ENCODE data around the gene ZNF735.
A peak's percentile ranks its signal among the peaks of the same experiment; 100 is the strongest.
"Not testable (repeated sequence)": the region's sequence is repeated elsewhere in the genome, so short reads cannot be mapped to it uniquely, and the experiment has no call there.

Gene ZNF735

GRCh38 chr7:64206903-64207302 is at the start of gene ZNF735:
TSS of gene ZNF735 (plus strand) at chr7:64207203. CDS start at chr7:64207203, 0 bp downstream.
- peaks cover 3% of the 10 kb centered on the region for H3K36me3 Mint-ChIP-seq (ENCODE audit: low read depth)
- no peaks in the 10 kb centered on the region for H3K27me3 Mint-ChIP-seq
- ATAC-seq (no peak), DNase-seq (no peak)
- no peak within 1 kb of the TSS for H3K4me3 Mint-ChIP-seq
- H3K27ac Mint-ChIP-seq = no peak within 1 kb of the TSS
- no peaks in the 10 kb centered on the region for H3K4me1 Mint-ChIP-seq
- peaks cover 17% of the 10 kb centered on the region for H3K9me3 Mint-ChIP-seq

GRCh38 chr7:64170974-64171373 is 36.0 kb upstream of the ZNF735 start:
- DNase-seq = not testable (repeated sequence)

GRCh38 chr7:64174328-64174727 is 32.7 kb upstream of the ZNF735 start:
- DNase-seq (no peak), ATAC-seq (no peak)
- Mint-ChIP-seq H3K4me1 (no peaks in the 10 kb centered on the region), H3K27me3 (peaks cover 3% of the 10 kb centered on the region), H3K27ac (no peak overlapping the region), H3K9me3 (peaks cover 28% of the 10 kb centered on the region), H3K36me3 (ENCODE audit: low read depth) (no peaks in the 10 kb centered on the region), H3K4me3 (no peak overlapping the region)

More at GRCh38 chr7:64170974-64171373, 36.0 kb upstream of the ZNF735 start:
- not testable (repeated sequence) for H3K4me3 Mint-ChIP-seq; ATAC-seq; H3K27me3 Mint-ChIP-seq; H3K27ac Mint-ChIP-seq; H3K36me3 Mint-ChIP-seq (ENCODE audit: low read depth); H3K4me1 Mint-ChIP-seq
- H3K9me3 Mint-ChIP-seq = peaks cover 31% of the 10 kb centered on the region

- DNase-seq = no peak
These were observed 32.1 kb upstream of the ZNF735 start for GRCh38 chr7:64174941-64175340.

GRCh38 chr7:64180989-64181388 is 26.0 kb upstream of the ZNF735 start:
- ATAC-seq (no peak), DNase-seq (no peak)
- Mint-ChIP-seq H3K9me3 (no peaks in the 10 kb centered on the region), H3K36me3 (ENCODE audit: low read depth) (peaks cover 5% of the 10 kb centered on the region), H3K4me1 (no peaks in the 10 kb centered on the region), H3K4me3 (no peak overlapping the region), H3K27ac (no peak overlapping the region), H3K27me3 (peaks cover 7% of the 10 kb centered on the region)

More at GRCh38 chr7:64174941-64175340, 32.1 kb upstream of the ZNF735 start:
- no peaks in the 10 kb centered on the region for H3K4me1 Mint-ChIP-seq
- no peak overlapping the region for H3K27ac Mint-ChIP-seq
- H3K9me3 Mint-ChIP-seq = peaks cover 24% of the 10 kb centered on the region
- no peaks in the 10 kb centered on the region for H3K36me3 Mint-ChIP-seq (ENCODE audit: low read depth)
- no peak overlapping the region for H3K4me3 Mint-ChIP-seq
- no peak for ATAC-seq
- peaks cover 4% of the 10 kb centered on the region for H3K27me3 Mint-ChIP-seq

- peaks cover 5% of the 10 kb centered on the region for H3K36me3 Mint-ChIP-seq (ENCODE audit: low read depth)
- ATAC-seq (no peak), DNase-seq (no peak)
- no peaks in the 10 kb centered on the region for H3K9me3 Mint-ChIP-seq
- H3K27ac Mint-ChIP-seq = no peak overlapping the region
- H3K4me1 Mint-ChIP-seq = no peaks in the 10 kb centered on the region
- H3K27me3 Mint-ChIP-seq = peaks cover 7% of the 10 kb centered on the region
- H3K4me3 Mint-ChIP-seq = no peak overlapping the region
These were observed 25.4 kb upstream of the ZNF735 start for GRCh38 chr7:64181586-64181985.

- Mint-ChIP-seq H3K27me3 (peaks cover 7% of the 10 kb centered on the region), H3K9me3 (peaks cover 3% of the 10 kb centered on the region), H3K4me3 (no peak overlapping the region)
These were observed 24.8 kb upstream of the ZNF735 start for GRCh38 chr7:64182036-64182790.

GRCh38 chr7:64183126-64183742 is 23.8 kb upstream of the ZNF735 start:
- H3K27me3 Mint-ChIP-seq = peaks cover 7% of the 10 kb centered on the region
- DNase-seq = peak; percentile 42
- ATAC-seq = no peak
- peaks cover 5% of the 10 kb centered on the region for H3K36me3 Mint-ChIP-seq (ENCODE audit: low read depth)
- H3K27ac Mint-ChIP-seq = no peak overlapping the region
- H3K4me3 Mint-ChIP-seq = no peak overlapping the region
- H3K9me3 Mint-ChIP-seq = peaks cover 3% of the 10 kb centered on the region
- H3K4me1 Mint-ChIP-seq = no peaks in the 10 kb centered on the region

More at GRCh38 chr7:64182036-64182790, 24.8 kb upstream of the ZNF735 start:
- ATAC-seq (no peak), DNase-seq (no peak)
- H3K27ac Mint-ChIP-seq = no peak overlapping the region
- H3K4me1 Mint-ChIP-seq = no peaks in the 10 kb centered on the region
- peaks cover 5% of the 10 kb centered on the region for H3K36me3 Mint-ChIP-seq (ENCODE audit: low read depth)

- H3K36me3 Mint-ChIP-seq (ENCODE audit: low read depth) = peaks cover 5% of the 10 kb centered on the region
- H3K9me3 Mint-ChIP-seq = peaks cover 7% of the 10 kb centered on the region
- peak; percentile 10 for ATAC-seq
- H3K4me1 Mint-ChIP-seq = no peaks in the 10 kb centered on the region
- no peak for DNase-seq
- no peak overlapping the region for H3K27ac Mint-ChIP-seq
- peaks cover 5% of the 10 kb centered on the region for H3K27me3 Mint-ChIP-seq
- H3K4me3 Mint-ChIP-seq = no peak overlapping the region
These were observed 23.1 kb upstream of the ZNF735 start for GRCh38 chr7:64183827-64184372.

GRCh38 chr7:64184376-64184775 is 22.6 kb upstream of the ZNF735 start:
- Mint-ChIP-seq H3K27me3 (peaks cover 4% of the 10 kb centered on the region), H3K9me3 (peaks cover 12% of the 10 kb centered on the region), H3K27ac (no peak overlapping the region), H3K4me3 (no peak overlapping the region), H3K36me3 (ENCODE audit: low read depth) (peaks cover 5% of the 10 kb centered on the region), H3K4me1 (no peaks in the 10 kb centered on the region)
- DNase-seq (no peak), ATAC-seq (peak; percentile 15)

- no peak for ATAC-seq
- Mint-ChIP-seq H3K4me1 (no peaks in the 10 kb centered on the region), H3K4me3 (no peak overlapping the region)
These were observed 19.6 kb upstream of the ZNF735 start for GRCh38 chr7:64187408-64187807.

GRCh38 chr7:64192148-64192704 is 14.8 kb upstream of the ZNF735 start:
- H3K9me3 Mint-ChIP-seq = peaks cover 10% of the 10 kb centered on the region
- DNase-seq (no peak), ATAC-seq (no peak)
- H3K27ac Mint-ChIP-seq = no peak overlapping the region
- no peaks in the 10 kb centered on the region for H3K36me3 Mint-ChIP-seq (ENCODE audit: low read depth)
- no peak overlapping the region for H3K4me3 Mint-ChIP-seq
- no peaks in the 10 kb centered on the region for H3K27me3 Mint-ChIP-seq
- no peaks in the 10 kb centered on the region for H3K4me1 Mint-ChIP-seq

More at GRCh38 chr7:64187408-64187807, 19.6 kb upstream of the ZNF735 start:
- peaks cover 13% of the 10 kb centered on the region for H3K9me3 Mint-ChIP-seq
- no peak overlapping the region for H3K27ac Mint-ChIP-seq
- H3K36me3 Mint-ChIP-seq (ENCODE audit: low read depth) = no peaks in the 10 kb centered on the region
- H3K27me3 Mint-ChIP-seq = no peaks in the 10 kb centered on the region
- DNase-seq = no peak

- Mint-ChIP-seq H3K27me3 (no peaks in the 10 kb centered on the region), H3K36me3 (ENCODE audit: low read depth) (no peaks in the 10 kb centered on the region), H3K4me1 (no peaks in the 10 kb centered on the region), H3K9me3 (peaks cover 10% of the 10 kb centered on the region), H3K4me3 (no peak overlapping the region), H3K27ac (no peak overlapping the region)
- ATAC-seq (no peak), DNase-seq (no peak)
These were observed 14.2 kb upstream of the ZNF735 start for GRCh38 chr7:64192775-64193174.

- not testable (repeated sequence) for H3K4me3 Mint-ChIP-seq; ATAC-seq; DNase-seq; H3K36me3 Mint-ChIP-seq (ENCODE audit: low read depth); H3K27me3 Mint-ChIP-seq; H3K27ac Mint-ChIP-seq; H3K4me1 Mint-ChIP-seq
- peaks cover 53% of the 10 kb centered on the region for H3K9me3 Mint-ChIP-seq
These were observed 12.8 kb downstream of the ZNF735 start for GRCh38 chr7:64219710-64220298.

Data from activated naive CD8-positive, alpha-beta T cell treated with anti-CD3 and anti-CD28 coated beads, Interleukin-2, amount 50 U/mL, for 24 hours (primary cell).